ENCODE measurements around the gene ZNF467. TPM values are rescaled to one million over a fixed set of nuclear protein-coding genes. Genes with fewer than 3 reads are reported as not detected.

Gene ZNF467
- total RNA-seq, 1 donor from 2014 or later = 64.2 TPM

DNA sequence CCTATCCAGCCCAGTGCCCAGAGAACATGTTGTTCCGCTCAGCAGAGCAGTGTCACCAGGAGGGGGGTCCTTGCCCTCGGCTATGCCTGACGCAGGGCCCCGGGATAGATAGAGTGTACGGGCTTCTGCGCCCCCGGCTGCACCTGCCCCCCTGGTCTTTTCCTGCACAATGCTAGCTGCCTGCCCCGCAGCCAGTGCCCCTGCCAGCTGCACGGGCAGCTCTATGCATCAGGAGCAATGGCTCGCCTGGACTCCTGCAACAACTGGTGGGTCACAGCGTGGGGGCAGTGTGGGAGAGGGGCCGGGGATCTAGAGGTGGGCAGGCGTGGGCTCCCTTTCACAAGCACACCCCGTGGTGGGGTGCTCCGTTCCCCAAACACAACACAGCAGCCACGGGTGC is 33.3 kb upstream of the ZNF467 start:
- Mint-ChIP-seq H3K4me3 (ENCODE audit: unreplicated experiment) (no peak overlapping the region), H3K9me3 (ENCODE audit: unreplicated experiment) (no peaks in the 10 kb centered on the region), H3K27ac (ENCODE audit: unreplicated experiment) (no peak overlapping the region), H3K27me3 (ENCODE audit: unreplicated experiment) (peaks cover 12% of the 10 kb centered on the region), H3K4me1 (ENCODE audit: unreplicated experiment) (peaks cover 2% of the 10 kb centered on the region), H3K36me3 (ENCODE audit: low read depth, unreplicated experiment) (peaks cover 3% of the 10 kb centered on the region)
- DNase-seq (ENCODE audit: low spot score) = no peak
- TF ChIP-seq, protein P1, sequence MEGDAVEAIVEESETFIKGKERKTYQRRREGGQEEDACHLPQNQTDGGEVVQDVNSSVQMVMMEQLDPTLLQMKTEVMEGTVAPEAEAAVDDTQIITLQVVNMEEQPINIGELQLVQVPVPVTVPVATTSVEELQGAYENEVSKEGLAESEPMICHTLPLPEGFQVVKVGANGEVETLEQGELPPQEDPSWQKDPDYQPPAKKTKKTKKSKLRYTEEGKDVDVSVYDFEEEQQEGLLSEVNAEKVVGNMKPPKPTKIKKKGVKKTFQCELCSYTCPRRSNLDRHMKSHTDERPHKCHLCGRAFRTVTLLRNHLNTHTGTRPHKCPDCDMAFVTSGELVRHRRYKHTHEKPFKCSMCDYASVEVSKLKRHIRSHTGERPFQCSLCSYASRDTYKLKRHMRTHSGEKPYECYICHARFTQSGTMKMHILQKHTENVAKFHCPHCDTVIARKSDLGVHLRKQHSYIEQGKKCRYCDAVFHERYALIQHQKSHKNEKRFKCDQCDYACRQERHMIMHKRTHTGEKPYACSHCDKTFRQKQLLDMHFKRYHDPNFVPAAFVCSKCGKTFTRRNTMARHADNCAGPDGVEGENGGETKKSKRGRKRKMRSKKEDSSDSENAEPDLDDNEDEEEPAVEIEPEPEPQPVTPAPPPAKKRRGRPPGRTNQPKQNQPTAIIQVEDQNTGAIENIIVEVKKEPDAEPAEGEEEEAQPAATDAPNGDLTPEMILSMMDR (IDR thresholded peaks at IDR 0.05; ENCODE audit: unreplicated experiment) = no peak

DNA sequence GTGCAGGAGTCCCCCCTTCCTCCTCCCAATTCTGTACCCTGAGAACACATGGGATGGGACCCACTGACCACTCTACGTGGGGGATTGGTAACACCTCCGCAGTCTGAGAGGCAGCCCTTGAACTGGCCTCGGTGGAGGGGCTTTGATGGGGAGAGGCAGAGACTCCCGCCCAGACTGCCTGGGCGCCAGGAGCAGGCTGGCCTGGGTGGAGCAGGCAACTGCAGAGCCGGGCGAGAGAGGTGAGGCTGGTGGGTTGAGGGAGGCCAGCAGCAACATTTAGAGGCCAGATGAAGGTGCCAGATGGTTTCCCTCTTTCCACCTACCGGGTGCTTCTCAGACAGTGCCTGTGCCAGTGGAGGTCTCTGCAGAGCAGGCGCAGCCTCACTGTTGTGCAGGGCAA is 30.7 kb upstream of the ZNF467 start:
- H3K4me3 Mint-ChIP-seq (ENCODE audit: unreplicated experiment) = no peak overlapping the region
- H3K27ac Mint-ChIP-seq (ENCODE audit: unreplicated experiment) = no peak overlapping the region
- H3K4me1 Mint-ChIP-seq (ENCODE audit: unreplicated experiment) = peaks cover 2% of the 10 kb centered on the region
- H3K36me3 Mint-ChIP-seq (ENCODE audit: low read depth, unreplicated experiment) = peaks cover 6% of the 10 kb centered on the region
- TF ChIP-seq, protein P1 (IDR thresholded peaks at IDR 0.05; ENCODE audit: unreplicated experiment) = no peak
- DNase-seq (ENCODE audit: low spot score) = no peak
- H3K9me3 Mint-ChIP-seq (ENCODE audit: unreplicated experiment) = no peaks in the 10 kb centered on the region
- H3K27me3 Mint-ChIP-seq (ENCODE audit: unreplicated experiment) = peaks cover 16% of the 10 kb centered on the region

DNA sequence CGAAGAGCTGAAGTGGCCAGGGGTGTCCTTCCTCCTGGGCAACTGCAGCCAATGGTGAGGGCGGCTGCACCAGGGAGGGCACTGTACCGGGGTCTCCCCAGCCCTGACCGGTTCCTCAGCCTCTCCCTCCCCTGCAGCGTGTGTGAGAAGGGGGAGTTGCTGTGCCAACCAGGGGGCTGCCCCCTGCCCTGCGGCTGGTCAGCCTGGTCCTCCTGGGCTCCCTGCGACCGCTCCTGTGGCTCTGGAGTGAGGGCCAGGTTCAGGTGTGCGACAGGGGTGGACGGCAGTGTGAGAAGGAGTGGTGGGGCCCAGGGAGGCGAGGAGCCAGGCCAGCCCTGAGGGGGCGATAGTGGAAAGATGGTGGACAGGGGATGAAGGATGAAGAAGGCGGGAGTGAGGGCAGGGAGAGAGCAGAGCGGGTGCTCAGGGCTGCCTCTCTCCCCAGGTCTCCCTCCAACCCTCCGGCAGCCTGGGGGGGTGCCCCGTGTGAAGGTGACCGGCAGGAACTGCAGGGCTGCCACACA is 30.2 kb upstream of the ZNF467 start:
- no peaks in the 10 kb centered on the region for H3K9me3 Mint-ChIP-seq (ENCODE audit: unreplicated experiment)
- H3K27me3 Mint-ChIP-seq (ENCODE audit: unreplicated experiment) = peaks cover 18% of the 10 kb centered on the region
- peaks cover 2% of the 10 kb centered on the region for H3K4me1 Mint-ChIP-seq (ENCODE audit: unreplicated experiment)
- H3K27ac Mint-ChIP-seq (ENCODE audit: unreplicated experiment) = no peak overlapping the region
- H3K36me3 Mint-ChIP-seq (ENCODE audit: low read depth, unreplicated experiment) = peaks cover 8% of the 10 kb centered on the region
- no peak overlapping the region for H3K4me3 Mint-ChIP-seq (ENCODE audit: unreplicated experiment)
- no peak for DNase-seq (ENCODE audit: low spot score)
- TF ChIP-seq, protein P1 (IDR thresholded peaks at IDR 0.05; ENCODE audit: unreplicated experiment) = no peak

DNA sequence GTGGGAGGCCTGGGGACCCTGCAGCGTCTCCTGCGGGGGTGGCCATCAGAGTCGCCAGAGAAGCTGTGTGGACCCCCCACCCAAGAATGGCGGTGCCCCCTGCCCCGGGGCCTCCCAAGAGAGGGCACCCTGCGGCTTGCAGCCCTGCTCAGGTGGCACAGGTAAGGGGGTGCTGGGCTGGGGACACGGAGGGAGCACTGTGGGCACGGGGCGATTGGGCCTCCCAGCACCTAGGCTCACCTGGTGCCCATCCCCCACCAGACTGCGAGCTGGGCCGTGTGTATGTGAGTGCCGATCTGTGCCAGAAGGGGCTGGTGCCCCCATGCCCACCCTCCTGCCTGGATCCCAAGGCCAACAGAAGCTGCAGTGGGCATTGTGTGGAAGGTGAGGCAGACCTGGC is 29.6 kb upstream of the ZNF467 start:
- peaks cover 2% of the 10 kb centered on the region for H3K4me1 Mint-ChIP-seq (ENCODE audit: unreplicated experiment)
- no peak for DNase-seq (ENCODE audit: low spot score)
- H3K27me3 Mint-ChIP-seq (ENCODE audit: unreplicated experiment) = peaks cover 18% of the 10 kb centered on the region
- H3K4me3 Mint-ChIP-seq (ENCODE audit: unreplicated experiment) = no peak overlapping the region
- H3K27ac Mint-ChIP-seq (ENCODE audit: unreplicated experiment) = no peak overlapping the region
- TF ChIP-seq, protein P1 (IDR thresholded peaks at IDR 0.05; ENCODE audit: unreplicated experiment) = no peak
- H3K36me3 Mint-ChIP-seq (ENCODE audit: low read depth, unreplicated experiment) = peaks cover 8% of the 10 kb centered on the region
- no peaks in the 10 kb centered on the region for H3K9me3 Mint-ChIP-seq (ENCODE audit: unreplicated experiment)

DNA sequence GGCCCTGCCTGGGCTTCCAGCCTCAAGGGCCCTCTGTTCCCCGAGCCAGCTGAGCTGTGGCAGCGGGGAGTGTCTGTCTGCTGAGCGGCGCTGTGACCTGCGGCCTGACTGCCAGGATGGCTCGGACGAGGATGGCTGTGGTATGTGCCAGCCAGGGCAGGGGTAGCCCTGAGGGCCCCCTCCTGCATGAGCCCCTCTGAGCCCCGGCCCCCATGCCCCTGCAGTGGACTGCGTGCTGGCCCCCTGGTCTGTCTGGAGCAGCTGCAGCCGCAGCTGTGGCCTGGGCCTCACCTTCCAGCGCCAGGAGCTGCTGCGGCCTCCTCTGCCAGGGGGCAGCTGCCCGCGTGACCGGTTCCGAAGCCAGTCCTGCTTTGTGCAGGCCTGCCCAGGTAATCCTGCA is 28.4 kb upstream of the ZNF467 start:
- TF ChIP-seq, protein P1 (IDR thresholded peaks at IDR 0.05; ENCODE audit: unreplicated experiment) = no peak
- no peaks in the 10 kb centered on the region for H3K4me1 Mint-ChIP-seq (ENCODE audit: unreplicated experiment)
- H3K36me3 Mint-ChIP-seq (ENCODE audit: low read depth, unreplicated experiment) = peaks cover 8% of the 10 kb centered on the region
- H3K27me3 Mint-ChIP-seq (ENCODE audit: unreplicated experiment) = peaks cover 13% of the 10 kb centered on the region
- H3K27ac Mint-ChIP-seq (ENCODE audit: unreplicated experiment) = no peak overlapping the region
- no peak overlapping the region for H3K4me3 Mint-ChIP-seq (ENCODE audit: unreplicated experiment)
- no peaks in the 10 kb centered on the region for H3K9me3 Mint-ChIP-seq (ENCODE audit: unreplicated experiment)
- DNase-seq (ENCODE audit: low spot score) = no peak
